Neural cell (in vitro differentiated cells): ENCODE results near the gene CPT1A. TPM values are rescaled to one million over a fixed set of nuclear protein-coding genes. Genes with fewer than 3 reads are reported as not detected.

ENCODE experiments used
- H2AFZ ChIP-seq: fragments of 200-600, 300-800 bp; sonication (generic), shearing (Covaris generic); 2 replicates; pipeline ENCODE4 v1.6.0; 2014; ENCODE audit warnings: low read depth, mild to moderate bottlenecking, antibody characterized with exemption, low read length, moderate library complexity
- H3F3A ChIP-seq: fragments of 200-600 bp; shearing (Covaris generic); 2 replicates; pipeline ENCODE4 v1.6.1; 2016; ENCODE audit warnings: mild to moderate bottlenecking, moderate library complexity, mixed read lengths, antibody characterized with exemption, low read length; ENCODE audit not compliant: insufficient read depth, poor library complexity, severe bottlenecking
- H3K27ac ChIP-seq: fragments of 200-600, 300-800 bp; sonication (generic), shearing (Covaris generic); 2 replicates; pipeline ENCODE4 v1.5.1; 2014; ENCODE audit warnings: mild to moderate bottlenecking, low read length, moderate library complexity
- H3K27me3 ChIP-seq: fragments of 300-800, 200-600 bp; sonication (generic), shearing (Covaris generic); 2 replicates; pipeline ENCODE4 v1.6.0; 2014; ENCODE audit warnings: mild to moderate bottlenecking, low read depth, low read length, moderate library complexity; ENCODE audit not compliant: insufficient read depth
- H3K36me3 ChIP-seq: fragments of 300-800, 200-600 bp; sonication (generic), shearing (Covaris generic); 2 replicates; pipeline ENCODE4 v1.5.1; 2014; ENCODE audit warnings: mild to moderate bottlenecking, antibody characterized with exemption, low read length, moderate library complexity; ENCODE audit not compliant: insufficient read depth
- H3K4me2 ChIP-seq: fragments of 300-800, 200-600 bp; sonication (generic), shearing (Covaris generic); 2 replicates; pipeline ENCODE4 v1.6.0; 2014; ENCODE audit warnings: mild to moderate bottlenecking, low read length
- H3K4me3 ChIP-seq: fragments of 300-800, 200-600 bp; sonication (generic), shearing (Covaris generic); 2 replicates; pipeline ENCODE4 v1.5.1; 2014; ENCODE audit warnings: mild to moderate bottlenecking, low read length, moderate library complexity
- H3K79me2 ChIP-seq: fragments of 200-600 bp; shearing (Covaris generic); replicated peaks from 2 replicates; pipeline ENCODE4 v1.6.0; 2014; ENCODE audit warnings: mild to moderate bottlenecking, low read length, moderate library complexity; ENCODE audit not compliant: insufficient read depth
- H3K9ac ChIP-seq: fragments of 300-800, 200-600 bp; sonication (generic), shearing (Covaris generic); 2 replicates; pipeline ENCODE4 v1.6.1; 2016; ENCODE audit warnings: mild to moderate bottlenecking, low read length, mixed read lengths
- H3K9me2 ChIP-seq: fragments of 200-600 bp; shearing (Covaris generic); 2 replicates; pipeline ENCODE4 v1.6.1; 2016; ENCODE audit warnings: mild to moderate bottlenecking, low read length, mixed read lengths; ENCODE audit not compliant: insufficient read depth
- H3K9me3 ChIP-seq: fragments of 200-600, 300-800 bp; sonication (generic), shearing (Covaris generic); 2 replicates; pipeline ENCODE4 v1.6.1; 2016; ENCODE audit warnings: mild to moderate bottlenecking, mixed run types, low read length, moderate library complexity, mixed read lengths
- H4K20me1 ChIP-seq: fragments of 200-600 bp; shearing (Covaris generic); 2 replicates; pipeline ENCODE4 v1.6.1; 2016; ENCODE audit warnings: mild to moderate bottlenecking, mixed run types; ENCODE audit not compliant: insufficient read depth
- CTCF ChIP-seq: fragments of 450-650 bp; IDR thresholded peaks from 2 replicates; pipeline ENCODE4 v1.5.1; 2014; ENCODE audit warnings: antibody characterized with exemption, mild to moderate bottlenecking, moderate library complexity; ENCODE audit not compliant: poor library complexity, severe bottlenecking
- EP300 ChIP-seq: fragments of 450-650 bp; conservative IDR thresholded peaks from 2 replicates; pipeline ENCODE4 v1.6.1; 2014; ENCODE audit warnings: antibody characterized with exemption, mild to moderate bottlenecking, moderate library complexity; ENCODE audit not compliant: poor library complexity, severe bottlenecking
- EZH2 ChIP-seq: fragments of 200-600, 300-800 bp; shearing (Covaris generic), sonication (generic); IDR thresholded peaks from 2 replicates; pipeline ENCODE4 v1.6.1; 2014; ENCODE audit warnings: antibody characterized with exemption, low read length, borderline replicate concordance, mild to moderate bottlenecking; ENCODE audit not compliant: insufficient read depth, poor library complexity, severe bottlenecking
- MXI1 ChIP-seq: fragments of 450-650 bp; conservative IDR thresholded peaks from 2 replicates; pipeline ENCODE4 v1.6.1; 2014; ENCODE audit warnings: antibody characterized with exemption, mild to moderate bottlenecking; ENCODE audit not compliant: poor library complexity, severe bottlenecking
- POLR2AphosphoS5 ChIP-seq: IDR thresholded peaks from 2 replicates; pipeline ENCODE4 v1.6.1; 2012
- RAD21 ChIP-seq: fragments of 450-650 bp; conservative IDR thresholded peaks from 2 replicates; pipeline ENCODE4 v1.6.1; 2014; ENCODE audit warnings: antibody characterized with exemption, mild to moderate bottlenecking, moderate library complexity
- SMC3 ChIP-seq: fragments of 450-650 bp; conservative IDR thresholded peaks from 2 replicates; pipeline ENCODE4 v1.6.1; 2014; ENCODE audit warnings: antibody characterized with exemption, mild to moderate bottlenecking, moderate library complexity; ENCODE audit not compliant: poor library complexity
- TAF1 ChIP-seq: IDR thresholded peaks from 2 replicates; pipeline ENCODE4 v1.6.1; 2012; ENCODE audit warnings: low read depth
- polyA plus RNA-seq: library from polyadenylated mRNA; depleted of rRNA; stranded (reverse); fragments of >200 nt; gene quantifications from 2 replicates; pipeline ENCODE4 v1.2.3, GENCODE V29; 2014
- TF ChIP-seq, protein P1 (sequence below): IDR thresholded peaks from 2 replicates; pipeline ENCODE4 v1.6.1; 2012; ENCODE audit warnings: borderline replicate concordance

CPT1A gene
- polyA plus RNA-seq, 1 donor from 2014 or later, result 0.35 TPM

DNA sequence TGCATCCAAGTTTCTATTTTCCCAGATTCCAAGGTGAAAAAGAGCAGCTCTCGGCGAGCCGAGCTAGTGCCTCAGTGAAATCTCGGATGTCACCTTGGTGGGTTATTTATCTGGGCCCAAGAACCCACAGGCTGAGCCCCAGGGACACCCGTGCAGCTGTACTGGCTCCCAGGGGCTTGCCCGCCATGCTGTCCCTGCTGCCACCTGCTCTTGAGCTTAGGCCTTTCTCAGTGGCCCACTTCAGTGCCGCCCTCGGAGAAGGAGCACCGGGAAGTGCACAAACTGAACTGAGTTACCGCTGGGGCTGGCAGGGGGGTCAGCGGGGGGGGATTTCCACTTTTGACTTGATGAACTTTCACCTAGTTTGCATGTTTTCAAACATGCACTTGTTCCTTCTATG is 27.9 kb downstream of the CPT1A start:
- no peak overlapping the region for H3K9ac ChIP-seq

GRCh38 chr11:68812526-68812925 is 29.2 kb downstream of the CPT1A start:
- no peaks in the 10 kb centered on the region for H3F3A ChIP-seq
- H3K4me3 ChIP-seq, result no peak overlapping the region
- no peaks in the 10 kb centered on the region for H4K20me1 ChIP-seq
- no peaks in the 10 kb centered on the region for H3K9me3 ChIP-seq
- H3K79me2 ChIP-seq, result no peaks in the 10 kb centered on the region
- no peaks in the 10 kb centered on the region for H3K36me3 ChIP-seq
- no peak overlapping the region for H3K9ac ChIP-seq
- H3K9me2 ChIP-seq, result no peaks in the 10 kb centered on the region
- no peaks in the 10 kb centered on the region for H3K27me3 ChIP-seq
- no peak overlapping the region for H3K27ac ChIP-seq
- no peak overlapping the region for H3K4me2 ChIP-seq
- TF ChIP-seq, protein P1, sequence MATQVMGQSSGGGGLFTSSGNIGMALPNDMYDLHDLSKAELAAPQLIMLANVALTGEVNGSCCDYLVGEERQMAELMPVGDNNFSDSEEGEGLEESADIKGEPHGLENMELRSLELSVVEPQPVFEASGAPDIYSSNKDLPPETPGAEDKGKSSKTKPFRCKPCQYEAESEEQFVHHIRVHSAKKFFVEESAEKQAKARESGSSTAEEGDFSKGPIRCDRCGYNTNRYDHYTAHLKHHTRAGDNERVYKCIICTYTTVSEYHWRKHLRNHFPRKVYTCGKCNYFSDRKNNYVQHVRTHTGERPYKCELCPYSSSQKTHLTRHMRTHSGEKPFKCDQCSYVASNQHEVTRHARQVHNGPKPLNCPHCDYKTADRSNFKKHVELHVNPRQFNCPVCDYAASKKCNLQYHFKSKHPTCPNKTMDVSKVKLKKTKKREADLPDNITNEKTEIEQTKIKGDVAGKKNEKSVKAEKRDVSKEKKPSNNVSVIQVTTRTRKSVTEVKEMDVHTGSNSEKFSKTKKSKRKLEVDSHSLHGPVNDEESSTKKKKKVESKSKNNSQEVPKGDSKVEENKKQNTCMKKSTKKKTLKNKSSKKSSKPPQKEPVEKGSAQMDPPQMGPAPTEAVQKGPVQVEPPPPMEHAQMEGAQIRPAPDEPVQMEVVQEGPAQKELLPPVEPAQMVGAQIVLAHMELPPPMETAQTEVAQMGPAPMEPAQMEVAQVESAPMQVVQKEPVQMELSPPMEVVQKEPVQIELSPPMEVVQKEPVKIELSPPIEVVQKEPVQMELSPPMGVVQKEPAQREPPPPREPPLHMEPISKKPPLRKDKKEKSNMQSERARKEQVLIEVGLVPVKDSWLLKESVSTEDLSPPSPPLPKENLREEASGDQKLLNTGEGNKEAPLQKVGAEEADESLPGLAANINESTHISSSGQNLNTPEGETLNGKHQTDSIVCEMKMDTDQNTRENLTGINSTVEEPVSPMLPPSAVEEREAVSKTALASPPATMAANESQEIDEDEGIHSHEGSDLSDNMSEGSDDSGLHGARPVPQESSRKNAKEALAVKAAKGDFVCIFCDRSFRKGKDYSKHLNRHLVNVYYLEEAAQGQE, result no peak
- no peak overlapping the region for H2AFZ ChIP-seq

More for the DNA sequence above, 27.9 kb downstream of the CPT1A start:
- H4K20me1 ChIP-seq, result no peaks in the 10 kb centered on the region
- no peaks in the 10 kb centered on the region for H3K27me3 ChIP-seq
- TF ChIP-seq EZH2 (no peak), POLR2AphosphoS5 (no peak), RAD21 (no peak), MXI1 (no peak), SMC3 (no peak), CTCF (no peak), EP300 (no peak), TAF1 (no peak)
- TF ChIP-seq, protein P1, result no peak
- no peak overlapping the region for H3K4me2 ChIP-seq
- H3K79me2 ChIP-seq, result no peaks in the 10 kb centered on the region
- H2AFZ ChIP-seq, result no peak overlapping the region
- H3K36me3 ChIP-seq, result no peaks in the 10 kb centered on the region
- no peaks in the 10 kb centered on the region for H3F3A ChIP-seq
- H3K27ac ChIP-seq, result no peak overlapping the region
- no peak overlapping the region for H3K4me3 ChIP-seq
- H3K9me3 ChIP-seq, result no peaks in the 10 kb centered on the region
- H3K9me2 ChIP-seq, result no peaks in the 10 kb centered on the region
